Measurements from ENCODE around the gene TERB1. TPM values are rescaled to one million over a fixed set of nuclear protein-coding genes. Genes with fewer than 3 reads are reported as not detected.

The TERB1 gene
- total RNA-seq, 1 donor from 2014 or later: not detected

DNA sequence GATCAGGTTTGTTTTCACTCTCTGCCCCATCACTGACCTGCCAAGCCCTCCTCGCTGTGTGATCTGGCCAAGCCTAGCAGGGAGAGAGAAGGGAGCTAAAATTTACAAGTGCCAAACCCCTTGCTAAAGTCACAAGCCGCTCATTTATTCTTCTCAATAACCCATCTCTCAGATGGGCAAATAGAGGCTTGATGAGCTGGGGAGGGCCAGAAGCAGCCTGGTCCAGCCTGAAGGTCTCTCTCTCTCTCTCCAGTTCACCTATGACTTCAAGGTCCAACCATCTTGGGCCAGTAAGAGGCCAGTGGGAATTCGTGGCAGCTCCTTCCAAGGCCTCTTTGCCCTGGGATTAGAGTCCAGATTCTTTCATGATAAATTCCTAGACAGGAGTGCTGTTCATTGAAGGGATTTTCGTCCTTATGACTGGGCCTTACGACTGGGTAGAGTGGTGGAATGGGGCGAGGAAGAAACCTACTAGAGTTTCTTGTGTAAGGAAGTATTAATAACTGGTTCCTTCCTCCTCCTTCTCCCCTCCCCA is 46.2 kb upstream of the TERB1 start:
- TF ChIP-seq, protein P1, sequence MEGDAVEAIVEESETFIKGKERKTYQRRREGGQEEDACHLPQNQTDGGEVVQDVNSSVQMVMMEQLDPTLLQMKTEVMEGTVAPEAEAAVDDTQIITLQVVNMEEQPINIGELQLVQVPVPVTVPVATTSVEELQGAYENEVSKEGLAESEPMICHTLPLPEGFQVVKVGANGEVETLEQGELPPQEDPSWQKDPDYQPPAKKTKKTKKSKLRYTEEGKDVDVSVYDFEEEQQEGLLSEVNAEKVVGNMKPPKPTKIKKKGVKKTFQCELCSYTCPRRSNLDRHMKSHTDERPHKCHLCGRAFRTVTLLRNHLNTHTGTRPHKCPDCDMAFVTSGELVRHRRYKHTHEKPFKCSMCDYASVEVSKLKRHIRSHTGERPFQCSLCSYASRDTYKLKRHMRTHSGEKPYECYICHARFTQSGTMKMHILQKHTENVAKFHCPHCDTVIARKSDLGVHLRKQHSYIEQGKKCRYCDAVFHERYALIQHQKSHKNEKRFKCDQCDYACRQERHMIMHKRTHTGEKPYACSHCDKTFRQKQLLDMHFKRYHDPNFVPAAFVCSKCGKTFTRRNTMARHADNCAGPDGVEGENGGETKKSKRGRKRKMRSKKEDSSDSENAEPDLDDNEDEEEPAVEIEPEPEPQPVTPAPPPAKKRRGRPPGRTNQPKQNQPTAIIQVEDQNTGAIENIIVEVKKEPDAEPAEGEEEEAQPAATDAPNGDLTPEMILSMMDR (IDR thresholded peaks at IDR 0.05): no peak
- no peak for DNase-seq
- H3K36me3 ChIP-seq: no peaks in the 10 kb centered on the region
- no peaks in the 10 kb centered on the region for H3K9me3 ChIP-seq
- ATAC-seq: no peak
- H3K4me1 ChIP-seq: peaks cover 14% of the 10 kb centered on the region
- H3K27me3 ChIP-seq (ENCODE audit: low read depth): peaks cover 29% of the 10 kb centered on the region
- intact Hi-C loops (cut with DNase I): no loop called here
- H3K4me3 ChIP-seq: no peak overlapping the region
- no peak overlapping the region for H3K27ac ChIP-seq

- Histone ChIP-seq H3K36me3 (no peaks in the 10 kb centered on the region), H3K4me3 (no peak overlapping the region), H3K9me3 (no peaks in the 10 kb centered on the region), H3K4me1 (peaks cover 14% of the 10 kb centered on the region), H3K27ac (no peak overlapping the region), H3K27me3 (ENCODE audit: low read depth) (peaks cover 29% of the 10 kb centered on the region)
- TF ChIP-seq, protein P1 (IDR thresholded peaks at IDR 0.05): no peak
- ATAC-seq: no peak
- intact Hi-C loops (cut with DNase I): no loop called here
- no peak for DNase-seq
Observed at GRCh38 chr16:66846831-66847230, 45.4 kb upstream of the TERB1 start.

GRCh38 chr16:66846266-66846665 is 44.9 kb upstream of the TERB1 start:
- TF ChIP-seq, protein P1 (IDR thresholded peaks at IDR 0.05): no peak
- Histone ChIP-seq H3K27me3 (ENCODE audit: low read depth) (peaks cover 29% of the 10 kb centered on the region), H3K4me3 (no peak overlapping the region), H3K27ac (no peak overlapping the region), H3K9me3 (no peaks in the 10 kb centered on the region), H3K4me1 (peaks cover 14% of the 10 kb centered on the region), H3K36me3 (no peaks in the 10 kb centered on the region)
- DNase-seq: no peak
- intact Hi-C loops (cut with DNase I): no loop called here
- no peak for ATAC-seq

DNA sequence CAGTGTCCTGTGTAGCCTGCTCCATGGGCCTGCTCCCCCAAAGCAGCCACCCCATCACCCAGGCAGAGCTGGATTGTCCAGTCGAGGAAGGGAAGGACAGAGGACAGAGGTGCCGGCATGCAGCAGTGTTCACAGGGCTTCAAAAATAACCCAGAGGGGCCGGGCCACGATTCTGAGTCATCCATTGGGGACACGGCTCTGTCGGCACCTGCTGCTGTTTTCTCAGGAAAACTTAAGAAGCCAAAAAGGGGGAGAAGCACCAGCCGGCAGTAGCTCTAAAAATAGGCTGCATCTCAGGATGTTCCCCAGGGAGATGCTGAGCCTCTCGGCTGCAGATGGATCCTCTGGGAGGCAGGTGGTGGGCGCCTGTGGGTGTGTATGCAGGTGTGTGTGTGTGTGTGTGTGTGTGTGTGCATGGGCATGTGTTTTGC is 44.4 kb upstream of the TERB1 start:
- TF ChIP-seq, protein P1 (IDR thresholded peaks at IDR 0.05): no peak
- Histone ChIP-seq H3K4me1 (peaks cover 14% of the 10 kb centered on the region), H3K27me3 (ENCODE audit: low read depth) (peaks cover 29% of the 10 kb centered on the region), H3K9me3 (no peaks in the 10 kb centered on the region), H3K4me3 (no peak overlapping the region), H3K36me3 (no peaks in the 10 kb centered on the region), H3K27ac (no peak overlapping the region)
- intact Hi-C loops (cut with DNase I): no loop called here
- ATAC-seq (no peak), DNase-seq (no peak)

GRCh38 chr16:66845080-66845410 is 43.7 kb upstream of the TERB1 start:
- intact Hi-C loops (cut with DNase I): no loop called here
- H3K4me1 ChIP-seq: peaks cover 14% of the 10 kb centered on the region

More at GRCh38 chr16:66845080-66845410, 43.7 kb upstream of the TERB1 start:
- H3K36me3 ChIP-seq: no peaks in the 10 kb centered on the region
- H3K9me3 ChIP-seq: no peaks in the 10 kb centered on the region
- peaks cover 29% of the 10 kb centered on the region for H3K27me3 ChIP-seq (ENCODE audit: low read depth)
- peak in 1 of 2 donors; percentile 3 for ATAC-seq
- peak overlapping the region; percentile 45 for H3K4me3 ChIP-seq
- TF ChIP-seq, protein P1 (IDR thresholded peaks at IDR 0.05): no peak
- DNase-seq: no peak
- no peak overlapping the region for H3K27ac ChIP-seq
